ENCODE results near the gene RFPL1. TPM values are rescaled to one million over a fixed set of nuclear protein-coding genes. Genes with fewer than 3 reads are reported as not detected.
"Not testable (repeated sequence)": the region's sequence is repeated elsewhere in the genome, so short reads cannot be mapped to it uniquely, and the experiment has no call there.

Gene RFPL1
- total RNA-seq, 6 experiments from 2014 or later = not detected

DNA sequence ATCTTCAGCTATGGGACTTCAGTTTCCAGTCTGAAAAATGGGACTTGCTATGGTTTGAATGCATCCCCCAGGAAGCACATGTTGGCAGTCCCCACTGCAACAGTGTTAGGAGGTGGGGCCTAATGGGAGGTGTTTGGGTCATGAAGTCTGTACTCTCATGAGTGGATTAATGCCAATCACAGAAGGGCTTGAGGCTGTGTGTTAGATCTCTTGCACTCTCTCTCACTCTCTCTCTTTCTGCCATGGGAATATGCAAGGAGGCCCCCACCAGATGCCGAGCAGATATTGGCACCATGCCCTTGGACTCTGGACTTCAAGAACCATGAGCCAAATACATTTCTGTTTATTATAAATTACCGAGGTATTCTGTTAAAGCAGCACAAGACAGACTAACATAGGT is 42.3 kb upstream of the RFPL1 start:
- Mint-ChIP-seq H3K4me3 (no peak overlapping the region), H3K9me3 (no peaks in the 10 kb centered on the region), H3K27me3 (ENCODE audit: insufficient read depth) (peaks cover 9% of the 10 kb centered on the region), H3K36me3 (ENCODE audit: low read depth) (no peaks in the 10 kb centered on the region), H3K27ac (no peak overlapping the region), H3K4me1 (ENCODE audit: low read depth) (peaks cover 25% of the 10 kb centered on the region)
- no peak for DNase-seq
- no peak for TF ChIP-seq CTCF (IDR thresholded peaks at IDR 0.05)

- Mint-ChIP-seq H3K4me3 (no peak overlapping the region), H3K27me3 (ENCODE audit: insufficient read depth) (peaks cover 13% of the 10 kb centered on the region), H3K36me3 (ENCODE audit: low read depth) (no peaks in the 10 kb centered on the region), H3K9me3 (no peaks in the 10 kb centered on the region), H3K27ac (no peak overlapping the region), H3K4me1 (ENCODE audit: low read depth) (peaks cover 23% of the 10 kb centered on the region)
- no peak for DNase-seq
- no peak for TF ChIP-seq CTCF (IDR thresholded peaks at IDR 0.05)
These were observed 40.6 kb upstream of the RFPL1 start for GRCh38 chr22:29397791-29398190.

DNA sequence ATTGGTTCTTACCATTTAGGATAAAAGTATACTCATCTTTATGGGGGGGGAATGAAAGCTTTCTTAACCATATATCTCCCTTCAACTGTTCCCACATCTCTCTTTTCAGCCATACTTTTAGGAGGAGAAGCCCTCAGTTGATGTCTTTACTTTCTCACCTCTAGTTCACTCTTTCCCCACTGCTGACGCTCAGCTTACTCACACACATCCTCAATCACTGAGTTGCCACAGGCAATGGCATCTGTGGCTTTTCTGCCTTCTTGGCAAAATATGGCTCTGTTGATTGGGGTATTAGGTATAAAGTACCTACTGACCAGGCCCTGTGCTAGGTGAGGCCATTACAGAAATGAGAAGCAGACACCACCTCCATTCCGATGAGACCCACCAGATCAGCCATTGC is 37.8 kb upstream of the RFPL1 start:
- Mint-ChIP-seq H3K27me3 (ENCODE audit: insufficient read depth) (peaks cover 16% of the 10 kb centered on the region), H3K36me3 (ENCODE audit: low read depth) (no peaks in the 10 kb centered on the region), H3K9me3 (no peaks in the 10 kb centered on the region), H3K27ac (no peak overlapping the region), H3K4me3 (no peak overlapping the region), H3K4me1 (ENCODE audit: low read depth) (peaks cover 8% of the 10 kb centered on the region)
- no peak for TF ChIP-seq CTCF (IDR thresholded peaks at IDR 0.05)
- no peak for DNase-seq

GRCh38 chr22:29401538-29401937 is 36.8 kb upstream of the RFPL1 start:
- not testable (repeated sequence) for H3K9me3 Mint-ChIP-seq; H3K4me3 Mint-ChIP-seq; H3K4me1 Mint-ChIP-seq (ENCODE audit: low read depth); H3K27ac Mint-ChIP-seq; DNase-seq; H3K36me3 Mint-ChIP-seq (ENCODE audit: low read depth)
- H3K27me3 Mint-ChIP-seq (ENCODE audit: insufficient read depth) = peaks cover 17% of the 10 kb centered on the region

- H3K27ac Mint-ChIP-seq = no peak overlapping the region
- no peaks in the 10 kb centered on the region for H3K9me3 Mint-ChIP-seq
- no peak for DNase-seq
- TF ChIP-seq CTCF (IDR thresholded peaks at IDR 0.05) = no peak
- no peaks in the 10 kb centered on the region for H3K4me1 Mint-ChIP-seq (ENCODE audit: low read depth)
- no peaks in the 10 kb centered on the region for H3K36me3 Mint-ChIP-seq (ENCODE audit: low read depth)
- H3K27me3 Mint-ChIP-seq (ENCODE audit: insufficient read depth) = peaks cover 10% of the 10 kb centered on the region; the same call in 1 of the 2 replicates
- no peak overlapping the region for H3K4me3 Mint-ChIP-seq
These were observed 29.4 kb upstream of the RFPL1 start for GRCh38 chr22:29408940-29409339.

DNA sequence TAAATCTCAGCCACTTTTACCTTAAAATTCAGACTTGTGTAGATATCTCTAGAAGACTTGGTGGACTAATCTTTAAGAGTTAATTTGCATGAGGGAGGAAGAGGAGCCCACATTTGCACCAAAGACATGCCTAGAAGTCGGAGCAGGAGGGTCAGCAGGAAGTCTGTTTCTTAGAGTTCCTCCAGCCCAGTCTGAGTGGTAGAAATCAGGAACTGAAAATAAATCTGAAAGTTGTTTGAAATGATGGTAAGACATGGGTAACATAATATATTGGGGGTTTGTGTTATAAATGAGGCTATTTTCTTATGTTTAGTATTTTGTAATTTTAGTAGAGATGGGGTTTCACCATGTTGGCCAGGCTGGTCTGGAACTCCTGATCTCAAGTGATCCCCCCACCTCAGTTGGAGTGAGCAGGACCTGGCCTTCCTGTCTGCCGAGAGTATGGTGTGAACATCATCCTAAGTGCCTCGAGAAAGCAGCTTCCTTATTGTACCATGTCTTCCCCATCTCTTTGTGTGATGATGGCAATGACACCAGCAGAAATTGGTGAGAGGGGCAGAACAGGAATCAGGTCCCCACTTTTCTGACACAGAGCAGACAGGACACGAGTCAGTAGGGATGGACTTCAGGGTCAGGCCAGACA is 26.7 kb upstream of the RFPL1 start:
- not testable (repeated sequence) for H3K4me3 Mint-ChIP-seq; H3K9me3 Mint-ChIP-seq; H3K36me3 Mint-ChIP-seq (ENCODE audit: low read depth); H3K27ac Mint-ChIP-seq; DNase-seq
- peaks cover 17% of the 10 kb centered on the region; the same call in 1 of the 2 replicates for H3K27me3 Mint-ChIP-seq (ENCODE audit: insufficient read depth)
- peaks cover 11% of the 10 kb centered on the region for H3K4me1 Mint-ChIP-seq (ENCODE audit: low read depth)

DNA sequence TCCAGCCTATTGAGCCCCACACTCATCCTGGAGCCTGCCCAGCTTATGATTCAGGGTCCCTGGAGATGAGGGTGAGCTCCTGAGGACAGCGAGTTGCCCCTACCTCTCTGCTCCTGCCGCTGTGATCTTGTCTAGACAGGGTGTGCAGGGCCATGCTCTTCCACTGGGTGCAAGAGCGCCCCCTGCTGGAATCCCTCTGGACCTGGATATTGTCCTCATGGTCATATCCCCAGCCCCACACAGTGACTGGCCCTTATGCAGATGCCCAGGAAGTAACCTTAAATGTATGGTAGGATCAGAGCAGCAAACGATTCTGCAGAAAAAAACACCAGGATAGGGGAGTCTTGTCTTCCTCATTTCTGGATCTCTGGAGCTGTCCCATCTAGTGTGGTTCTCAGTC is 25.6 kb upstream of the RFPL1 start:
- not testable (repeated sequence) for DNase-seq; H3K9me3 Mint-ChIP-seq; H3K27ac Mint-ChIP-seq; H3K4me3 Mint-ChIP-seq; H3K36me3 Mint-ChIP-seq (ENCODE audit: low read depth)
- peaks cover 11% of the 10 kb centered on the region for H3K4me1 Mint-ChIP-seq (ENCODE audit: low read depth)
- peak; percentile 76 for TF ChIP-seq CTCF (IDR thresholded peaks at IDR 0.05)
- peaks cover 20% of the 10 kb centered on the region for H3K27me3 Mint-ChIP-seq (ENCODE audit: insufficient read depth)

- not testable (repeated sequence) for H3K27ac Mint-ChIP-seq; DNase-seq; H3K9me3 Mint-ChIP-seq; H3K36me3 Mint-ChIP-seq (ENCODE audit: low read depth)
- Mint-ChIP-seq H3K4me3 (peak overlapping the region; percentile 81), H3K4me1 (ENCODE audit: low read depth) (peaks cover 11% of the 10 kb centered on the region), H3K27me3 (ENCODE audit: insufficient read depth) (peaks cover 24% of the 10 kb centered on the region)
These were observed 23.3 kb upstream of the RFPL1 start for GRCh38 chr22:29414951-29415591.

- H3K27ac Mint-ChIP-seq; DNase-seq; H3K4me3 Mint-ChIP-seq; H3K36me3 Mint-ChIP-seq (ENCODE audit: low read depth); H3K9me3 Mint-ChIP-seq: not testable (repeated sequence)
- peaks cover 11% of the 10 kb centered on the region for H3K4me1 Mint-ChIP-seq (ENCODE audit: low read depth)
- peaks cover 31% of the 10 kb centered on the region for H3K27me3 Mint-ChIP-seq (ENCODE audit: insufficient read depth)
These were observed 19.7 kb upstream of the RFPL1 start for GRCh38 chr22:29418704-29419103.
